KOPT-K1 (cell line): ENCODE results near the gene BRAT1.

Experiments
- H3K27ac ChIP-seq: fragments of 200-600 bp; sonication (generic); 2 replicates; pipeline ENCODE4 v1.5.1; 2016; ENCODE audit warnings: antibody characterized with exemption, mild to moderate bottlenecking, low read depth, low read length; ENCODE audit not compliant: poor library complexity, severe bottlenecking
- H3K36me3 ChIP-seq: fragments of 200-600 bp; sonication (generic); 2 replicates; pipeline ENCODE4 v1.5.1; 2017; ENCODE audit warnings: antibody characterized with exemption, mild to moderate bottlenecking, low read length, moderate library complexity; ENCODE audit not compliant: insufficient read depth
- H3K9me3 ChIP-seq: fragments of 200-600 bp; sonication (generic); 2 replicates; pipeline ENCODE4 v1.5.1; 2017; ENCODE audit warnings: antibody characterized with exemption, low read length, mild to moderate bottlenecking; ENCODE audit not compliant: insufficient read depth, poor library complexity, severe bottlenecking

Gene BRAT1

DNA sequence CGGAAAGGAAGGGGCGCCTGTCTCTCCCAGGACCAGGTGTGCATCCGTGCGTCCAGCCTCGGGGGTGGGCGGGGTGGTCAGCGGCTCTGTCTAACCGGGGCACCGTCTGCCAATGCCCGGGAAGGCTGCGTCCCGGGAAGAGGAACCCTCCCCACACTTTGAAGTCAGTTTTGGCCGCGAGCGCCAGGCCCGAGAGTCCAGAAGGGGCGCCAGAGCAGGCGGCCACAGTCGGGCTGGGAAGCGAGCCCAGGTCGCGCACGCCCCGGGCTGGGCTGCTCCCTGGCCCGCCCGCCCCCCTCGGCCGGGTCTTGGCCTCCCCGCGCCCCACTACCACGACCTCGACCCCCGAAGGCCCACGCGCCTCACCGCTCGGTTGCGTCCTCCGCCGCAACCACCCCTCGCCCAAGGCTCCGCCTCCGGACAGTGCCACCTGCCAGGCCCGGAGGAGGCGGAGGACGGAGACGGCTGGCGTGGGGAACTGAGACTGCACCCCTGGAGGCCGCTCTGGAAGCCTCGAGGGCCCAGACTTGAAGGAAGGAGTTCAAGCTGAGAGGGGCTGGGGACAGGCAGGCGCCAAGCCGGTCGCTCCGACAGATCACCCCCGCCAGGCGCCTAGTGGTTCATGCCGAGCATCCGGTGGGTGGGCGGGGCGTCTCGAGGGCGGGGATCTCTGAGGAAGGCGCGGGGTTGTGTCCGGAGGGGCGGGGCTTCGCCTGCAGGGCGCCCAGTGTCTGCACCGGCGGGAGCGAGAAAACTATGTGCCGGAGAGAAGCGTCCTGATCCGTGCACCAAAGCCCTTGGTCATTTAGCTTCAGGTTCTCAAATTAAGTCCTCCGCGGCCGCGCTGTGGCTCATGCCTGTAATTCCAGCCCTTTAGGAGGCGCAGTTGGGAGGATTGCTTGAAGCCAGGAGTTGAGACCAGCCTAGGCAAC is at the start of gene BRAT1:
Gene BRAT1, minus strand, starts transcription at position 404 of the 932 bp plus-strand sequence. CDS start 1,093 bp downstream, outside the sequence.
- Histone ChIP-seq H3K9me3 (no peaks in the 10 kb centered on the region), H3K27ac (peak within 1 kb of the TSS; percentile 99), H3K36me3 (peaks cover 30% of the 10 kb centered on the region)

- no peak overlapping the region for H3K27ac ChIP-seq
- H3K36me3 ChIP-seq: no peaks in the 10 kb centered on the region
- no peaks in the 10 kb centered on the region for H3K9me3 ChIP-seq
Observed at GRCh38 chr7:2604608-2605174, 49.4 kb upstream of the BRAT1 start.

GRCh38 chr7:2603044-2603965 is 48.0 kb upstream of the BRAT1 start:
- 0 out of 2 replicates have a peak, but pooled peaks cover 14% of the 10 kb centered on the region for H3K36me3 ChIP-seq
- no peaks in the 10 kb centered on the region for H3K9me3 ChIP-seq
- no peak overlapping the region for H3K27ac ChIP-seq

GRCh38 chr7:2602406-2603043 is 47.2 kb upstream of the BRAT1 start:
- Histone ChIP-seq H3K27ac (no peak overlapping the region), H3K9me3 (no peaks in the 10 kb centered on the region), H3K36me3 (0 out of 2 replicates have a peak, but pooled peaks cover 17% of the 10 kb centered on the region)

DNA sequence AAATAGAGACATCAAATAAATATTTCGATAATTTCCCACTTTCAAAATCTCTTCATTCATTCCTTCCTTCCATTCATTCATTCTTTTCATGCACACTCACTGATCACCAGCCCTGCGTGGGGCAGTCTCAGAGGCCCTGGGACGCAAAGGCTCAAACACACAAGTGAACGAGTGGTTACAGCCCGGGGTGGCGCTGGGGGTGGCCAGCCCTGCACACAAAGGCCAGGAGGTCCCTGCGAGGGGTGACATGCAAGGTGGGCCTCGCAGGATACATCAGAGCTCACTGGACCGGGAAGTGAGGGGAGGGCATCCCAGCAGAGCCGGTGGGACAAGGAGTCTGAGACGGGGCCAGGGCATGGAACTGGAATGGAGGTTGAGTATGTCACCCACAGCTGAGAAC is 46.6 kb upstream of the BRAT1 start:
- 0 out of 2 replicates have a peak, but pooled peaks cover 17% of the 10 kb centered on the region for H3K36me3 ChIP-seq
- no peak overlapping the region for H3K27ac ChIP-seq
- no peaks in the 10 kb centered on the region for H3K9me3 ChIP-seq

DNA sequence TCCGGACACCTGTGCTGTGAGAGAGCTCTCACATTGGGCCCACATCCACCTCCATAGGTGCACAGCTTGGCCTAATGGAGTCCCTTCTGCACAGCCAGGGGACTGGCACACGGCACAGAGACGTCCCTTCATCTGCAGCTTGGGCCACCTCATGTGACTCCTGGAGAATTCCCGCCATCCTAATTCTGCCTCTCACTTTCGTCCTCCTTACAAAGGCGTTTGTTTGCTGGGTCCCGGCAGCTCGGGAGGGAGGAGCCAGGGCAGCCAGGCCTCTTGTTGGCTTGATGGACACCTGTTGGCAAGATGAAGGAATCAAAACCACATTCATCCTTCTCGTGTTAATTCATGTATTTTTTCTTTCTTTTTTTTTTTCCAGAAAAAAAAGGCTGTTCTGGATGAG is 45.7 kb upstream of the BRAT1 start:
- 0 out of 2 replicates have a peak, but pooled peaks cover 17% of the 10 kb centered on the region for H3K36me3 ChIP-seq
- H3K27ac ChIP-seq: no peak overlapping the region
- H3K9me3 ChIP-seq: no peaks in the 10 kb centered on the region

GRCh38 chr7:2598154-2598823 is 43.0 kb upstream of the BRAT1 start:
- Histone ChIP-seq H3K27ac (no peak overlapping the region), H3K9me3 (no peaks in the 10 kb centered on the region), H3K36me3 (peaks cover 32% of the 10 kb centered on the region; the same call in 1 of the 2 replicates)

- peaks cover 37% of the 10 kb centered on the region; the same call in 1 of the 2 replicates for H3K36me3 ChIP-seq
Observed at GRCh38 chr7:2597273-2597640, 41.9 kb upstream of the BRAT1 start.

DNA sequence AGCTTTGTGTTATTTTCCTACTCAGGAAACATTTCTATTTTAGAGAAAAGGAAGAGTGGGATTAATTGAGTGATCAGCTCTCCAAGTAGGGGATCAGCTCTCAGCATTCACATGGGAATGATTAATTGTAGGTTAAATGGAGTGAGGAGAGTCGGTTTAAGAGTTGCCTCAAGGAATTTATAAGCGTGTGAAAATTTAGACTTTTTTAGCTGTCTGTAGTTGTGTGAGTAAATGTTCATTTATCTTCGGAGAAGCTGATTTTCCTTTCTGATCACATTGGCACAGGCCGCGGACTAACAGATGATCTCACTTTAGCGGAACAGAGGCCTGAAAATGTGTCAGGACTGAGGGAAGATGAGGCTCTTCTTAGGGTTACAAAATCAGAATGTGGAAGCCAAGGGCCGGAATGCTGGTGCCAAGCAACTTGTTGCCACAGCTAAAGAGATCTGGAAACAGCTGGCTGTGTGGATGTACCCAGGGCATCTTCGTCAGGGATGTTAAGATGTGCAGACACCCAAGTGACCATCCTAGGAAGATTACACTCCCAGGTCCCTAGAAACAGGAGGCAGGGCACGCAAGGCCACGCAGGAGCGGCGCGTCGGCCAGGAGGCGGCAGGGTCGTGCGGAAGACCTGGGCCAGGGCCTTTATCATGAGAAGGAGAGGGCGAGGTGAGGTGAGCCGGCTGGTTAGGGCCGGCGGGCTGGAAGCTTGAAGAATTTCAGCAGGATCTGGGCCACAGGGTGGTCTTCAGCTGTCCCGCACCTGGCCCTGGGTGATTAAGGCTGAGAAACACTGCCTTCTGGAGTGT is 41.3 kb upstream of the BRAT1 start:
- Histone ChIP-seq H3K36me3 (peaks cover 37% of the 10 kb centered on the region; the same call in 1 of the 2 replicates), H3K9me3 (no peaks in the 10 kb centered on the region), H3K27ac (no peak overlapping the region)

More at GRCh38 chr7:2597273-2597640, 41.9 kb upstream of the BRAT1 start:
- Histone ChIP-seq H3K27ac (no peak overlapping the region), H3K9me3 (no peaks in the 10 kb centered on the region)

GRCh38 chr7:2595258-2595860 is 40.0 kb upstream of the BRAT1 start:
- H3K27ac ChIP-seq: no peak overlapping the region
- peaks cover 37% of the 10 kb centered on the region; the same call in 1 of the 2 replicates for H3K36me3 ChIP-seq
- no peaks in the 10 kb centered on the region for H3K9me3 ChIP-seq

GRCh38 chr7:2594599-2594998 is 39.3 kb upstream of the BRAT1 start:
- no peak overlapping the region for H3K27ac ChIP-seq
- no peaks in the 10 kb centered on the region for H3K9me3 ChIP-seq
- peaks cover 36% of the 10 kb centered on the region; the same call in 1 of the 2 replicates for H3K36me3 ChIP-seq

DNA sequence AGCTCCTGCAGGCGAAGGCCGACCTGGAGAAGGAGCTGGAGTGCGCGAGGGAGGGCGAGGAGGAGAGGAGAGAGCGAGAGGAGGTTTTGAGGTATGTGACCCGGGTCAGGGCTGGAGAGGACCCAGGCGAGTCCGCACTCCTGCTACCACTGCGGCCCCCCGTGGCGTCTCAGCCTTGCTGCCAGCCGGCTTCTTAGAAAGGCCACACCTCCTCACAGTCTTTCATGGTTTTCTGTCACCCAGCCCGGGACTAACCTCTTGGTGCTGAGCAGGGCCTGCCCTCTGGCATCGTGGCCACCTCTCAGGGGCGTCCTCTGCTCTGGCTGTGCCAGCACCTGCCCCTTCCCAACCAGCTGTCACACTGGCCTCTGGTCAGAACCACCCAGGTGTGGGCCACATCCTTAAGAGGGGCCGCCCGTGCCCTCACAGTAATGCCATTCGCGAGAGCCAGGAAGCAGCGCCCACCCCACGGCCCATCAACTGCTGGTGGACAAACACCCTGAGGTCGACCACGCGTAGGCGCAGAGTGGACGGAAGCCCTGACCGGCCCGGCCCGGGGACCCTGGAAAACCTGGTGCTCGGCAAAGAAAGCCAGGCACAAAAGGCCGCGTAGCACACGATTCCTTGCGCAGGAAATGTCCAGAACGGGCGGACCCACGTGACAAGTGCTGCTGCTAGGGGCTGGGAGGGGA is 37.9 kb upstream of the BRAT1 start:
- H3K27ac ChIP-seq: no peak overlapping the region
- H3K36me3 ChIP-seq: peaks cover 22% of the 10 kb centered on the region; the same call in 1 of the 2 replicates
- no peaks in the 10 kb centered on the region for H3K9me3 ChIP-seq
